Measurements from ENCODE around the gene VMO1.
"Not testable (repeated sequence)": the region's sequence is repeated elsewhere in the genome, so short reads cannot be mapped to it uniquely, and the experiment has no call there.

DNA sequence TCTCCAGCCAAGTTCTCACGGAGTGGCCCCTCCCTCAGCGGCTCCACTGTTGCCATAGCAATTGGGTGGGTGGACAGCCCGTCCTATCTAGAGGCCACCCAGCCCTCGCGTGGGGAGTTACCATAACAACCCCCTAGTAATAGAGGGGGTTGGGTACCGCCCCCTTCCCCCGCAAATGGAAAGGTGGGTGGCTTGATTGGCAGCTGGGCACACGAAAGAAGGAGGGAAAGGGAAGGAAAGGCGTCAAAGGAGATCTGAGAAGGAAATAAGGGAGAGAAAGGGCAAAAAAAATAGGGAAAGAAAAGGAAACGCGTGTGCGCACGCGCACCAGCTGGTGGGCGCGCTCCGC is 46.6 kb upstream of the VMO1 start:
- TF ChIP-seq POLR2A (IDR thresholded peaks at IDR 0.05): not testable (repeated sequence)
- TF ChIP-seq, protein P1, sequence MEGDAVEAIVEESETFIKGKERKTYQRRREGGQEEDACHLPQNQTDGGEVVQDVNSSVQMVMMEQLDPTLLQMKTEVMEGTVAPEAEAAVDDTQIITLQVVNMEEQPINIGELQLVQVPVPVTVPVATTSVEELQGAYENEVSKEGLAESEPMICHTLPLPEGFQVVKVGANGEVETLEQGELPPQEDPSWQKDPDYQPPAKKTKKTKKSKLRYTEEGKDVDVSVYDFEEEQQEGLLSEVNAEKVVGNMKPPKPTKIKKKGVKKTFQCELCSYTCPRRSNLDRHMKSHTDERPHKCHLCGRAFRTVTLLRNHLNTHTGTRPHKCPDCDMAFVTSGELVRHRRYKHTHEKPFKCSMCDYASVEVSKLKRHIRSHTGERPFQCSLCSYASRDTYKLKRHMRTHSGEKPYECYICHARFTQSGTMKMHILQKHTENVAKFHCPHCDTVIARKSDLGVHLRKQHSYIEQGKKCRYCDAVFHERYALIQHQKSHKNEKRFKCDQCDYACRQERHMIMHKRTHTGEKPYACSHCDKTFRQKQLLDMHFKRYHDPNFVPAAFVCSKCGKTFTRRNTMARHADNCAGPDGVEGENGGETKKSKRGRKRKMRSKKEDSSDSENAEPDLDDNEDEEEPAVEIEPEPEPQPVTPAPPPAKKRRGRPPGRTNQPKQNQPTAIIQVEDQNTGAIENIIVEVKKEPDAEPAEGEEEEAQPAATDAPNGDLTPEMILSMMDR (IDR thresholded peaks at IDR 0.05): not testable (repeated sequence)
